Spinal cord (tissue), 10 donors: ENCODE data around the gene CPEB1. TPM values are rescaled to one million over a fixed set of nuclear protein-coding genes. Genes with fewer than 3 reads are reported as not detected.
A peak's percentile ranks its signal among the peaks of the same experiment; 100 is the strongest.

Experiments
- DNase-seq, 6 donors: peaks; one replicate each; pipeline versions ENCODE4 v3.0.0 to v3.0.0-alpha.2; 2013 to 2015; ENCODE audit warnings: low spot score in 6 of 6, low read depth in 4 of 6
- H3K27ac ChIP-seq: one replicate; pipeline ENCODE4 v1.5.1; 2013; ENCODE audit warnings: low read depth, low read length, control low read depth
- H3K27me3 ChIP-seq: one replicate; pipeline ENCODE4 v1.6.1; 2013; ENCODE audit warnings: low read length; ENCODE audit not compliant: control insufficient read depth, insufficient read depth
- H3K36me3 ChIP-seq: one replicate; pipeline ENCODE4 v1.6.1; 2013; ENCODE audit warnings: low read length; ENCODE audit not compliant: control insufficient read depth, insufficient read depth
- H3K4me1 ChIP-seq: one replicate; pipeline ENCODE4 v1.6.1; 2013; ENCODE audit warnings: low read length; ENCODE audit not compliant: control insufficient read depth, insufficient read depth
- H3K4me3 ChIP-seq: one replicate; pipeline ENCODE4 v1.5.1; 2013; ENCODE audit warnings: low read depth, low read length, control low read depth
- H3K9me3 ChIP-seq: one replicate; pipeline ENCODE4 v1.6.1; 2013; ENCODE audit warnings: low read length; ENCODE audit not compliant: control insufficient read depth, insufficient read depth
- WGBS: methylation state at CpG from one replicate; pipeline ENCODE4 v1.1.5; 2013; ENCODE audit warnings: missing lambda C conversion rate; ENCODE audit not compliant: insufficient coverage; 5-methylcytosine and 5-hydroxymethylcytosine counted together
- polyA plus RNA-seq, 2 donors: library from polyadenylated mRNA; unstranded; fragments of 120-200 nt; gene quantifications; one replicate each; pipeline ENCODE4 v1.2.1, GENCODE V29; 2013; ENCODE audit not compliant: insufficient read length in 2 of 2
- total RNA-seq, 2 donors: library from RNA; depleted of rRNA in 1 of 2; stranded (reverse); fragments of 120-200 nt in 1 of 2; fragments of >200 nt in 1 of 2; gene quantifications; one replicate each; pipeline versions ENCODE4 v1.2.3 to v1.2.4, GENCODE V29; 2013 to 2014
- donor health status: healthy.

Gene CPEB1
- total and polyA plus RNA-seq, 4 donors, result 5.1 to 11.0 (median 8.1) TPM

DNA sequence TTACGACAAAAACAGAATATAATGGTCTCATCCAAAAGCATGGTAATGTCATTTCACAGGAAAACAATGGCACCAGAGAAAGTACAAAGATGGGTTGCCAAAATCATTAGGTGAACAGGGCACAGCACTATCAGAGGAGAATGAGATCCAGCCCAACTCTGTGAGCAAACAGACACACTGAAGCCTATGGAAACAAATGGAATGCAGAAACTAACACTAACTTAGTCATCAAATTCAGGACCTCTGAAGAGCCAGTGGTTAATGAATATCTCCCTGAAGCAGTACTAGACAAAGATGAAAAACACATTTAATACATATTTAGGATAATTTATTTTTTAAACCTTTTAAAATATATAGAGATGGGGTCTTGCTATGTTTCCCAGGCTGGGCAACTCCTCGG, 92.3 kb downstream of the CPEB1 start:
- H3K27ac ChIP-seq, result no peak overlapping the region
- H3K9me3 ChIP-seq, result no peaks in the 10 kb centered on the region
- peaks cover 5% of the 10 kb centered on the region for H3K36me3 ChIP-seq
- H3K4me3 ChIP-seq, result no peak overlapping the region
- H3K27me3 ChIP-seq, result no peaks in the 10 kb centered on the region
- no peaks in the 10 kb centered on the region for H3K4me1 ChIP-seq
- WGBS, result 80% methylated on average over 2 of the region's 2 CpGs
- no peak for DNase-seq

DNA sequence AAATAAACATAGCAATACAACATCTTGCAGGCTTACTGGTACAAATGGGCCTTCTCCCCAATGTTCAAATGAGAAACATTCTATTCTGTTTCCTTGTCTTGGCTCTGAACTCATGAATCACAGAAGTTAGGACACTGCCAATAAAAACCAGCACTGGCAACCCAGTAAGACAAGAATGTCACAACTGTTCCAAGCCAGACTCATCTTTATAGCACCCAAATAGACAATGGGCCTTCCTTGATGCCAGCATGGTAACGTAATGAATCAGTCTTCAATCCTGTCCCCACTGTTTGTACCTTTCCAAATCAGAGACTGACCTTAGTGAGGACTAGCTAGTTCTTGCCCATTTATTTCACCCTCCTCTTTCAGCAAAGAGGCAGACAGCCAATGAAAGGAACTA, 92.8 kb downstream of the CPEB1 start:
- Histone ChIP-seq H3K36me3 (peaks cover 7% of the 10 kb centered on the region), H3K27ac (no peak overlapping the region)
- WGBS, result 63% methylated on average over 1 of the region's 1 CpG

DNA sequence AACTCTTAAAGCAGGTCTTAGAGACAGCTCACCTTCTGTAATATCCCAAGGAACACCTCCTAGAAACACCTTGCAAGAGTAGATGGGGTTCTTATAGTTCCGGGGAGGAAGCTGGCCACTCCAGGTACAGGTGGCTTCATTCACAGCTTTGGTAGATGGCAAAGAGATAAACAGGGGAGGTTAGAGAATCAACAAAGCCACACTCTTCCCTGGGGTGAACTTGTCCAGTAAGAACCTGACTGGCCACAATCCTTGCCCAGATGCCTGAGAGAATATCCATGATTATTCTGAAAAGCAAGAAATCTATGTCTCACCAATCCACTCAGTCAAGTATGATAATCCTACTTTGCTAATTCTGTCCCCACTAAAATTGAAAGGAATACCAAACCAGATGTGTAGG, 93.3 kb downstream of the CPEB1 start:
- DNase-seq, result no peak
- no peak overlapping the region for H3K27ac ChIP-seq
- H3K27me3 ChIP-seq, result no peaks in the 10 kb centered on the region
- no peaks in the 10 kb centered on the region for H3K9me3 ChIP-seq
- peaks cover 9% of the 10 kb centered on the region for H3K36me3 ChIP-seq
- H3K4me1 ChIP-seq, result no peaks in the 10 kb centered on the region
- WGBS, result no CpG with 5 or more reads among the region's 1 CpG
- no peak overlapping the region for H3K4me3 ChIP-seq

More for the DNA sequence above, 92.8 kb downstream of the CPEB1 start:
- Histone ChIP-seq H3K4me3 (no peak overlapping the region), H3K27me3 (no peaks in the 10 kb centered on the region), H3K9me3 (no peaks in the 10 kb centered on the region), H3K4me1 (no peaks in the 10 kb centered on the region)
- peak in 1 of 6 donors; percentile 10 for DNase-seq

- no peak overlapping the region for H3K27ac ChIP-seq
- H3K4me3 ChIP-seq, result no peak overlapping the region
- H3K27me3 ChIP-seq, result no peaks in the 10 kb centered on the region
- H3K4me1 ChIP-seq, result no peaks in the 10 kb centered on the region
- peaks cover 9% of the 10 kb centered on the region for H3K36me3 ChIP-seq
- H3K9me3 ChIP-seq, result no peaks in the 10 kb centered on the region
- WGBS, result 100% methylated on average over 2 of the region's 2 CpGs
- DNase-seq, result no peak
These were observed 94.3 kb downstream of the CPEB1 start for GRCh38 chr15:82552861-82553260.

GRCh38 chr15:82551646-82552247, 95.4 kb downstream of the CPEB1 start:
- WGBS, result 70% methylated on average over 3 of the region's 5 CpGs
- Histone ChIP-seq H3K9me3 (no peaks in the 10 kb centered on the region), H3K27ac (no peak overlapping the region), H3K4me3 (no peak overlapping the region), H3K27me3 (no peaks in the 10 kb centered on the region), H3K4me1 (no peaks in the 10 kb centered on the region), H3K36me3 (peaks cover 11% of the 10 kb centered on the region)
- DNase-seq, result no peak

- H3K4me3 ChIP-seq, result no peak overlapping the region
- H3K27ac ChIP-seq, result no peak overlapping the region
- H3K9me3 ChIP-seq, result no peaks in the 10 kb centered on the region
- H3K27me3 ChIP-seq, result no peaks in the 10 kb centered on the region
- peaks cover 20% of the 10 kb centered on the region for H3K36me3 ChIP-seq
- DNase-seq, result no peak
- WGBS, result 99% methylated on average over 7 of the region's 9 CpGs
- no peaks in the 10 kb centered on the region for H3K4me1 ChIP-seq
These were observed 97.9 kb downstream of the CPEB1 start for GRCh38 chr15:82549199-82549665.

DNA sequence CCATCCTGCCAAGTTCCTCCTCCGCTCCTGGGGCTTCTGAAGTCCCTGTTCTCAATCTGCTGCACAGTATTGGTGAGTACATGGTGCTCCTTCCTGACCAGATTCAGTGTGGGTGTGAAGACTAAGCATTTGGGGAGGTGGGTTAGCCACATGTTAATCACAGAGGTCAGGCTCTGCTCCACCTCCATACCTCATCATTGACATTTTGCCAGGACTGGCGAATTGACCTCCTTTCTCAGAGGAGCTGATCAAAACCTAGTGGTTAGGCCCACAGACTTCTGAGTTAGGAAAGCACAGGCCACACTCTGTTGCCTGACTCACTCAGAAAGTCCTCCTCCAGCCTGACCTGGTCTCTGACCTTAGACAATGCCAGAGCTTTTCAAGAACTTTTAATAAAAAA, 98.5 kb downstream of the CPEB1 start:
- 95% methylated on average over 2 of the region's 2 CpGs for WGBS
- no peaks in the 10 kb centered on the region for H3K27me3 ChIP-seq
- no peaks in the 10 kb centered on the region for H3K9me3 ChIP-seq
- H3K4me3 ChIP-seq, result no peak overlapping the region
- H3K4me1 ChIP-seq, result no peaks in the 10 kb centered on the region
- no peak for DNase-seq
- no peak overlapping the region for H3K27ac ChIP-seq
- peaks cover 21% of the 10 kb centered on the region for H3K36me3 ChIP-seq

GRCh38 chr15:82545478-82545877, 101.7 kb downstream of the CPEB1 start:
- no peaks in the 10 kb centered on the region for H3K9me3 ChIP-seq
- DNase-seq, result no peak
- peaks cover 5% of the 10 kb centered on the region for H3K4me1 ChIP-seq
- no peak overlapping the region for H3K27ac ChIP-seq
- H3K4me3 ChIP-seq, result no peak overlapping the region
- 87% methylated on average over 5 of the region's 6 CpGs for WGBS
- H3K36me3 ChIP-seq, result peaks cover 17% of the 10 kb centered on the region
- H3K27me3 ChIP-seq, result no peaks in the 10 kb centered on the region

- peaks cover 5% of the 10 kb centered on the region for H3K4me1 ChIP-seq
- DNase-seq, result no peak
- H3K27ac ChIP-seq, result no peak overlapping the region
- H3K27me3 ChIP-seq, result no peaks in the 10 kb centered on the region
- WGBS, result 75% methylated on average over 1 of the region's 3 CpGs
- H3K9me3 ChIP-seq, result no peaks in the 10 kb centered on the region
- H3K4me3 ChIP-seq, result no peak overlapping the region
- H3K36me3 ChIP-seq, result peaks cover 16% of the 10 kb centered on the region
These were observed 102.2 kb downstream of the CPEB1 start for GRCh38 chr15:82545002-82545401.

GRCh38 chr15:82544431-82544830, 102.7 kb downstream of the CPEB1 start:
- DNase-seq, result no peak
- Histone ChIP-seq H3K27ac (no peak overlapping the region), H3K9me3 (no peaks in the 10 kb centered on the region), H3K36me3 (peaks cover 14% of the 10 kb centered on the region), H3K4me3 (no peak overlapping the region), H3K27me3 (no peaks in the 10 kb centered on the region), H3K4me1 (peaks cover 10% of the 10 kb centered on the region)
- 83% methylated on average over 7 of the region's 9 CpGs for WGBS
